Epithelial cell of proximal tubule (primary cell): Measurements from ENCODE around the gene CACNB2. TPM values are rescaled to one million over a fixed set of nuclear protein-coding genes. Genes with fewer than 3 reads are reported as not detected.
A peak's percentile ranks its signal among the peaks of the same experiment; 100 is the strongest.

Experiments used
- DNase-seq: peaks from one replicate; pipeline ENCODE4 v3.0.0-alpha.2; 2011; ENCODE audit warnings: low read depth
- H3K4me3 ChIP-seq: 2 replicates; pipeline ENCODE4 v1.5.1; 2011; ENCODE audit warnings: low read depth, mild to moderate bottlenecking, low read length
- CTCF ChIP-seq: conservative IDR thresholded peaks from 2 replicates; pipeline ENCODE4 v1.5.1; 2012; ENCODE audit warnings: low read depth, mild to moderate bottlenecking, low read length
- total RNA-seq: library from RNA; depleted of rRNA; stranded (reverse); fragments of >200 nt; gene quantifications from 2 replicates; pipeline ENCODE4 v1.2.3, GENCODE V29; 2015

Gene CACNB2
- total RNA-seq, 1 donor from 2014 or later, result not detected

GRCh38 chr10:18229826-18230225 lies 89.6 kb downstream of the CACNB2 start:
- H3K4me3 ChIP-seq, result no peak overlapping the region
- DNase-seq, result no peak
- no peak for TF ChIP-seq CTCF

- H3K4me3 ChIP-seq, result no peak overlapping the region
- TF ChIP-seq CTCF, result no peak
- DNase-seq, result no peak
Measured at GRCh38 chr10:18230794-18231193, 90.6 kb downstream of the CACNB2 start.

GRCh38 chr10:18231480-18231879 lies 91.3 kb downstream of the CACNB2 start:
- H3K4me3 ChIP-seq, result no peak overlapping the region
- TF ChIP-seq CTCF, result no peak
- no peak for DNase-seq

GRCh38 chr10:18233775-18234174 lies 93.6 kb downstream of the CACNB2 start:
- H3K4me3 ChIP-seq, result no peak overlapping the region
- peak; percentile 4 for DNase-seq
- TF ChIP-seq CTCF, result peak; percentile 53

GRCh38 chr10:18235477-18235876 lies 95.3 kb downstream of the CACNB2 start:
- DNase-seq, result no peak
- no peak overlapping the region for H3K4me3 ChIP-seq
- no peak for TF ChIP-seq CTCF

GRCh38 chr10:18236756-18237155 lies 96.5 kb downstream of the CACNB2 start:
- no peak for TF ChIP-seq CTCF
- H3K4me3 ChIP-seq, result no peak overlapping the region
- DNase-seq, result no peak

- no peak overlapping the region for H3K4me3 ChIP-seq
- TF ChIP-seq CTCF, result peak; percentile 82
- peak; percentile 9 for DNase-seq
Measured at GRCh38 chr10:18238870-18239485, 98.8 kb downstream of the CACNB2 start.
